GM23248 (cell line): Measurements from ENCODE around the gene MAU2.

ENCODE experiments used
- EZH2 ChIP-seq: fragments of 200-600 bp; sonication (generic); IDR thresholded peaks from 2 replicates; pipeline ENCODE4 v1.6.1; 2018; ENCODE audit warnings: antibody characterized with exemption, mild to moderate bottlenecking; ENCODE audit not compliant: insufficient read depth, poor library complexity, severe bottlenecking
- EZH2phosphoT487 ChIP-seq: fragments of 200-600 bp; sonication (generic); IDR thresholded peaks from 2 replicates; pipeline ENCODE4 v1.6.1; 2018; ENCODE audit warnings: antibody characterized with exemption, moderate library complexity, mild to moderate bottlenecking, low read depth; ENCODE audit not compliant: insufficient read depth

- no peak for TF ChIP-seq EZH2
- TF ChIP-seq EZH2phosphoT487, result no peak
Measured at GRCh38 chr19:19279853-19280252, 40.8 kb upstream of the MAU2 start.
